Glomerular visceral epithelial cell (primary cell): ENCODE measurements around the gene CCND1.

ENCODE experiments used
- DNase-seq: peaks from one replicate; pipeline ENCODE4 v3.0.0-alpha.2; 2016; ENCODE audit errors: extremely low spot score

The CCND1 gene

DNA sequence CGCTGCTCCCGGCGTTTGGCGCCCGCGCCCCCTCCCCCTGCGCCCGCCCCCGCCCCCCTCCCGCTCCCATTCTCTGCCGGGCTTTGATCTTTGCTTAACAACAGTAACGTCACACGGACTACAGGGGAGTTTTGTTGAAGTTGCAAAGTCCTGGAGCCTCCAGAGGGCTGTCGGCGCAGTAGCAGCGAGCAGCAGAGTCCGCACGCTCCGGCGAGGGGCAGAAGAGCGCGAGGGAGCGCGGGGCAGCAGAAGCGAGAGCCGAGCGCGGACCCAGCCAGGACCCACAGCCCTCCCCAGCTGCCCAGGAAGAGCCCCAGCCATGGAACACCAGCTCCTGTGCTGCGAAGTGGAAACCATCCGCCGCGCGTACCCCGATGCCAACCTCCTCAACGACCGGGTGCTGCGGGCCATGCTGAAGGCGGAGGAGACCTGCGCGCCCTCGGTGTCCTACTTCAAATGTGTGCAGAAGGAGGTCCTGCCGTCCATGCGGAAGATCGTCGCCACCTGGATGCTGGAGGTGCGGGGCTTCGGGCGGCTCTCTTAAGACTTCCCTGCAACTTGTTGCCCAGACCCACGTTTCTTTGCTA is at the start of gene CCND1:
TSS of gene CCND1 (plus strand) at position 162 of the 587 bp plus-strand sequence. CDS start at position 320, 158 bp downstream.
- peak; percentile 90 for DNase-seq

GRCh38 chr11:69592986-69593650 is 47.8 kb upstream of the CCND1 start:
- no peak for DNase-seq

DNA sequence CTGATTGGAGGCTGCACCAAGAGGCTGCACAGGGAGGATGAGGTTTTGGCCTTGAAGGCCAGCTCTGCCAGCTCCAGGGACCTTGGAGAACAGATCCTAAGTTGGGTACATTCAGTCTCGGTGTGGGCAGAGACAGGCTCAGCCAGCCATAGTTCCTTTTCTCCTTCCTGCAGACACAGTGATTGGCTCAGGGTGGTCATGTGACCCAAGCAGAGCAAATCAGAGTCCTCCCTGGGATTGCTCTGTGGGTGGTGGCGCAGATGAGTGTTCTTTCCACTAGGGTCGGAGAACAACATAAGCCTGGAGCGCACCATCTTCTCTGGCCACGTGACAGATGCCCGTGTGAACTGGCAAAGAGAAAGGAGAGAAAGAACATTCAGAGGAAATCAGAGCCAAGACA is 47.1 kb upstream of the CCND1 start:
- DNase-seq = no peak

GRCh38 chr11:69594481-69594880 is 46.5 kb upstream of the CCND1 start:
- DNase-seq = no peak

- no peak for DNase-seq
Measured at GRCh38 chr11:69595805-69596665, 44.9 kb upstream of the CCND1 start.

GRCh38 chr11:69598147-69598546 is 42.8 kb upstream of the CCND1 start:
- peak; percentile 11 for DNase-seq

GRCh38 chr11:69599502-69599901 is 41.5 kb upstream of the CCND1 start:
- no peak for DNase-seq

DNA sequence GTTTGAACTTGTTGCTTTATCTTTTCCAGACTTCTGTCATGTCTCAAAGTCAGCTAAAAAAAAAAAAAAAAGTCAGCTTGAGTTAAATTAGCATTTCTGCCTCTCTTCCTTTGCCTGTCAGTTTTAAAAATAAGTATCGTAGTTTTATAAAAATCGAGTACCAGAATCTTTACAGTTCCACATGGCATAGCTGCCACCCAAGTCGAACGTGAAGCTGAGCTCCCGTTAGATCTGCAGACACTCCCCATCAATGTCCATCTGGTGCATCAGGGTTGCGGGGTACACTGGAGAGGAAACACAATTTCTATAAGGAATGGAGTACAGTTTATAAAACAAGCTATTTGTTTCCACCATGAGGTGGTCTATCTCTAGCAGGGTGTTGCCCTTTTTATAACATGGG is 41.0 kb upstream of the CCND1 start:
- no peak for DNase-seq

- DNase-seq = no peak
Measured at GRCh38 chr11:69601011-69601975, 39.7 kb upstream of the CCND1 start.

GRCh38 chr11:69603111-69603836 is 37.7 kb upstream of the CCND1 start:
- no peak for DNase-seq

DNA sequence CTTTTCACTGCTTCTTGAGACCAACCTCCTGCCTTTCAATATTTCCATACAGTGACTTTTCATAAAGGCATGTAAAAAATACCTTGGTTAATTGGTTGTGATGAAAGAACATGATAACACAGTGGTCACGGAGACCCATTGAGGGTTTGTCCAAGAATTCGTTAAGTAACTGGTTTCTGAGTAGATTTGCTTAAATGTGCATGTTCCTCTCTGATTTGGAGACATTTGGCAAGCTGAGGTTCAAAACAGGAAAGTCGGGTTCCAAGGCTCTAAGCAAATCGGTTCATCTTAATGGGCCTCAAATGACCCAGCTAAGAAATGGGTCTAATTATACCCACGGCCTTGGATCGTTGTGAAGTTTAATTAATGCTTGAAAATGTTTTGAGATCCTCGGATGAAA is 36.9 kb upstream of the CCND1 start:
- DNase-seq = no peak

GRCh38 chr11:69605737-69606526 is 35.0 kb upstream of the CCND1 start:
- no peak for DNase-seq

- no peak for DNase-seq
Measured at GRCh38 chr11:69609351-69609750, 31.6 kb upstream of the CCND1 start.

DNA sequence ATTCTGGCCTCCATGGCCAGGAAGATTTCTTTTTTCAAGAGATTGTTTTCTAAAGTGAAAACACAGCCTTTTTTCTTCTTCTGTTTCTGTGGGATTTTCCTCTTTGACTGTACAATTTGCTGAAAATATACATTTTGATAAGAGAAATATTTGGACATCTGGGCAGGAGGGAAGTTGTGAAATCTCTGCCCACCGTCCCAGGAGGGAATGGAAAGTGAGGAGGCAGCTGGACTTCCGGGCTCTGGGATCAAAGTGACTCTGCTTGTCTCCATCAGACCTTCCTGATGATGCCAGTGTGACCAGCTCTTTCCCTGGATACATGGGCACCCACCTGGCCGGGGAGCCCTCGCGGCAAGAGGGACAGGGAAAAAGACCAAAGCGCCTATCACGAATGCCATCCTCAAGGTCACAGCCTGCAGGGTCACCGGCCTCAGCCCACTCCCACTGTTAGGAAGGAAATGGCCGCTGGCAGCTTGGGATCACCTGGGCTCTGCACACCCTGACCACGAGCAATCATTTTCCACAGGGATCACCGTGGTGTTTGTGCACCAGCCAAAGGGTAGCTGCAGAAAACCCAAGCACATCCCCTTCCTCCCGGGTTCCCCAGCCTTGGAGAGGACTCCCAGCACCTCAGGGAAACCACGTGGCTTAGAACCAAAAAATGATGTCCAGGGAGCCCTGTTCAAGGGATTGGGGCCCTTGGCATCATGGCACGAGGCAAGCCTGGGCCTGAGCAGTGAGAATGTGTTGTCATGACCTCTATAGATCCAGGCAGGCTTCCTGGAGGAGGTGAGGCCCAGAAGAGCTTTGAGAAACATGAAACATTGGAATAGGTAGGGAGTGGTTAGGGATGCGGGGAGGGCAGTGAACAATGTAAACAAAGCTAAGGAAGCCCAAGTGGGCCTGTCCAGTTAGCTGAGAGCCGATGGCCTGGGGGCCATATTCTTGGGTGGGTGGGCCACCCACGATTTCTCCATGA is 29.1 kb upstream of the CCND1 start:
- DNase-seq = no peak

- no peak for DNase-seq
Measured at GRCh38 chr11:69613594-69613993, 27.4 kb upstream of the CCND1 start.

- DNase-seq = no peak
Measured at GRCh38 chr11:69614085-69614484, 26.9 kb upstream of the CCND1 start.

GRCh38 chr11:69615545-69616278 is 25.2 kb upstream of the CCND1 start:
- DNase-seq = no peak

DNA sequence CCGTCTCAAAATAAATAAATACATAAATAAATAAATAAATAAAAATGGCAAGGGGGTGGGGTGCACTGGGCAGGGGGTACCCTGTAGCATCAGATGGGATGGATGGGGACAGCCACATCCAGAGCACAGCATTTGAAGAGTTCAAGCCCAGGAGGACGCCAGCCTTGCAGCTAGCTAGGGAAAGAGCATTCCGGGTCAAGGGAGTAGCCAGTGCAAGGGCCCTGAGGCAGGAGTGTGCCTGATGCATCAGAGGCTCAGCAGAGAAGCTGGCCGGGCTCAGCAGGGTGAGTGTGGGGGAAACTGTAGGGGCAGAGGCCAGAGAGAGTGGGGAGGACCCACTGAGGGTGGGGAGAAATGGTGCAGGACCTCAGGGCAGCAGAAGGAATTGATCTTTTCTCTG is 23.7 kb upstream of the CCND1 start:
- DNase-seq = no peak
